SJCRH30 (cell line): ENCODE data around the gene SIPA1L3. TPM values are rescaled to one million over a fixed set of nuclear protein-coding genes. Genes with fewer than 3 reads are reported as not detected.

Source experiments
- DNase-seq, 2 experiments: peaks; one replicate each; pipeline ENCODE4 v3.0.0-alpha.2; 2015 to 2020
- H3K27ac ChIP-seq: fragments of 250-450 bp; sonication (Bioruptor Pico); 2 replicates; pipeline ENCODE4 v1.5.1; 2020; ENCODE audit warnings: mild to moderate bottlenecking, moderate library complexity
- H3K27me3 ChIP-seq: fragments of 250-450 bp; sonication (Bioruptor Pico); 2 replicates; pipeline ENCODE4 v1.5.1; 2020; ENCODE audit warnings: mild to moderate bottlenecking, moderate library complexity
- H3K36me3 ChIP-seq: fragments of 250-450 bp; sonication (Bioruptor Pico); 2 replicates; pipeline ENCODE4 v1.5.1; 2020; ENCODE audit warnings: mild to moderate bottlenecking, moderate library complexity
- H3K4me1 ChIP-seq: fragments of 250-450 bp; sonication (Bioruptor Pico); 2 replicates; pipeline ENCODE4 v1.5.1; 2020; ENCODE audit warnings: mild to moderate bottlenecking, moderate library complexity
- H3K4me3 ChIP-seq: fragments of 250-450 bp; sonication (Bioruptor Pico); 2 replicates; pipeline ENCODE4 v1.5.1; 2020; ENCODE audit warnings: mild to moderate bottlenecking, moderate library complexity
- H3K9me3 ChIP-seq: fragments of 250-450 bp; sonication (Bioruptor Pico); replicated peaks from 2 replicates; pipeline ENCODE4 v1.5.1; 2020; ENCODE audit warnings: mild to moderate bottlenecking, moderate library complexity
- total RNA-seq: library from RNA; depleted of rRNA; stranded (reverse); fragments of >200 nt; shearing (Covaris generic); gene quantifications from 2 replicates; pipeline ENCODE4 v1.2.3, GENCODE V29; 2014

SIPA1L3 gene
- total RNA-seq, 1 experiment from 2014 or later: 19.8 TPM

DNA sequence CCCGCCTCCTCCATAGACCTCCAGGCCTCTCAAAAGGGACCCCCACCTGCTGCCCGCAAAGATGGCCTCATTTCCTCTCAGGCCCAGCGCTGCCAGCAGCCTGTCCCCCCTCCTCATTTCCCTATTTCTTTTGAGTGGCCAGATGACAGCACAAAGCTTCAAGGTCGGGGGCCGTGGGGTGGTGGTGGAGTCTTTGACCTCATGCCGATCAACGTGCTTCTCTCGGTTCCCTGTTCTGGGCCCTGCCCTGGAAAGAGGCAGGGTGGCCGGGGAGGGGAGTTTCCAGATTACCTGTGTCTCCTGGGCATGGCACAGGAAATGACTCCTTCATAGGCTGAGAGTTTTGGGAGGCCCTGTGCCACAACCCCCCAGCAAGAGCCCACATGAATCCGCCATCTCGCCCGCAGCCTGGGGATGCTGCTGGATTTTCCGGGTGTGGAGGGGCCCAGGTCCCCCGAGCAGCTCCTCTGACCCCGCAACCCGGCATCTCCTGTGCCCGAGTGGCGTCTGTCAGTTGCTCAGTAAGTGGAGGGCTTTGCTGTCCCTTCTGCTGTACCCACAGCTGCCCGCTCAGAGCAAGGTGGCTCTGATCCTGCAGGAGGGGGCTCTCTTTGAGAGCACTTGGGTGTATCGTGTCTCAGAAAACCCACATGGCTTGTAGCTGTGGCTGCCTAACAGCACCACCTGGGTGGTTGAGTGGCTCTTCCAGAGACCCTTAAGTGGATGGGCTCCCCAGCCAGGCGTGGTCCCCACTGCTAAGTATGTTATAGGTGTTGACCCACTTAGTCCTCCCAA, 139.4 kb downstream of the SIPA1L3 start:
- Histone ChIP-seq H3K9me3 (peaks cover 5% of the 10 kb centered on the region; the same call in 1 of the 2 replicates), H3K27me3 (no peaks in the 10 kb centered on the region), H3K36me3 (no peaks in the 10 kb centered on the region), H3K4me3 (no peak overlapping the region), H3K27ac (no peak overlapping the region), H3K4me1 (peaks cover 21% of the 10 kb centered on the region)
- no peak for DNase-seq

DNA sequence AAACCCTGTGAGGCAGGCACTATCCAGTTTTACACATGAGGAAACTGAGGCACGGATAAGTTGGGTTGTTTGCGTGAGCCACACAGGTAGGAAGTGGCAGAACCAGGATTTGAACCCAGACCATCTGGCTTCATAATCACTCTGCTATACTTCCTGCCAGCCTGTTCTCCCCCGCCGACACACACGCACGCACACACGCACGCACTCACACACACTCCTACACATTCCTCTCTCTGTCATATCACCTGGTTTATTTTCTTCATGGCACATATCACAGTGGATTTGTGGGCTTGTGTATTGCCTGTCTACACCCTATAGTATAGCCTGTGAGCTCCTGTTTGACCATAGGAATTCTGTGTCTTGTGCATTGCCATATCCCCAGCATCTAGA, 140.0 kb downstream of the SIPA1L3 start:
- H3K4me3 ChIP-seq: no peak overlapping the region
- H3K36me3 ChIP-seq: no peaks in the 10 kb centered on the region
- H3K27ac ChIP-seq: peak overlapping the region; percentile 46
- H3K4me1 ChIP-seq: peaks cover 21% of the 10 kb centered on the region
- peaks cover 5% of the 10 kb centered on the region; the same call in 1 of the 2 replicates for H3K9me3 ChIP-seq
- DNase-seq: no peak
- H3K27me3 ChIP-seq: no peaks in the 10 kb centered on the region

DNA sequence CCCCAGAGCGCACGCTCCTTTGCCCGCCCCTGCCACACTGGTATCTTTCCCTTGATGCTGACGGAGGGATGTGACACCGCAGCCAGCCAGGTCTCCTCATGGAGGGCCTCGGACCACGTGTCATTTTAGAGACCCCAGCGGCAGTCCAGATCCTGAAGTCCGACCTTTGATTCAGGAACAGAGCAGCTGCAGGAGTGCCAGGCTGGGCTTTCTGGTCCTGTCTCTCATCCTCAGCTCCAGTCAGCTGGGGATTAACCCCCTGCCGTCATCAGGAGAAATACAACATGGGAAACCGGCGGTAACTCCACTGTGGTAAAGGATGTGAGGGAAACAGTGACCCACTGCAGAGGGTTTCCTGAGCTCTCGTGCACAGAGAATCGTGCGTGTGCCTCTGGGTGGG, 140.6 kb downstream of the SIPA1L3 start:
- peaks cover 2% of the 10 kb centered on the region; the same call in 1 of the 2 replicates for H3K9me3 ChIP-seq
- H3K27ac ChIP-seq: peak overlapping the region; percentile 46
- no peaks in the 10 kb centered on the region for H3K27me3 ChIP-seq
- H3K4me1 ChIP-seq: peaks cover 21% of the 10 kb centered on the region
- H3K4me3 ChIP-seq: no peak overlapping the region
- peak; percentile 81 to 86 for DNase-seq
- no peaks in the 10 kb centered on the region for H3K36me3 ChIP-seq

DNA sequence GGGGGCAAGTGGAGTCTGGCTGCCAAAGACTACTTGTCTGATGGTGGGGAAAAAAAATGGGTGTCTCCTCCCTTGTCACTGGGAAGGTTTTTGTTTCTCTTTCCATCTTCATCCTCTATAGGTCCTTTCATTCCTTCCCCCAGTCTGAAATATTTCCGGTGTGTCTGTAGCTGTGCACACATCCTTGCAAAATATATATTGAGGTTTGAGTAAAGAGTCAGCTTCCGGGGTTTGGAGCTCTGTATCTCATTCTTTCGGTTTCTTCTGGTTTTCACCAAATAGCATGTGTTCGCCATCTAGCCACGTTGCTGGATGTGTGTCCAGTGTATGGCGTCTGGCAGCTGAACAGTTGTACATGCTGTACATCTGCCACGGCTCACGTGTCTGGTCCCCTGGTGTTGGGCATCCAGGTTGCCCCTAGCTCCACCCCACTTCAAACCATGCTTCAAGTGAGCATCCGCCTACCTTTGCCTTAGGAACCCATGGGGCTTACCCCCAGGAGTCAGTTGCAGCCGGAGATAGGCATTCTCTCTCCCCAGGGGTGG, 142.2 kb downstream of the SIPA1L3 start:
- H3K27ac ChIP-seq: no peak overlapping the region
- no peaks in the 10 kb centered on the region for H3K27me3 ChIP-seq
- peaks cover 21% of the 10 kb centered on the region for H3K4me1 ChIP-seq
- no peak overlapping the region for H3K4me3 ChIP-seq
- DNase-seq: no peak
- no peaks in the 10 kb centered on the region for H3K9me3 ChIP-seq
- no peaks in the 10 kb centered on the region for H3K36me3 ChIP-seq

DNA sequence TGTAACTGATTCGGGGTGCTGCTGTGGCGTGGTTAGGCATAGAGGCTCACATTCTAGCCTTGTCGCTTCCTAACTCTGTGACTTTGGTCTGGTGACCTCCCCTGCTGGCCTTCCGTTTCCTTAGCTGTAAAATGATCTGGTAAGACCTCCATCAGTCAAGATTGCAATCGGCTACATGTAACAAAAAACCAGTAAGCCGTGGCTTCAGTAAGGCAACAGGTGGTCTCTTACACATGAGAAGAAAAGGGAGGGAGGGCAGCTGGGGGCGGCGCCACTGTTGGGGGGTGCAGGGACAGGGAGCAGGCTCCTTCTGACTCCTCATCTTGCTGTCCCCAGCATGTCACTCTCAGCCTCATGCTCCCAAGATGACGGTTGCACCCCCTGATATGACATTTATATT, 148.0 kb downstream of the SIPA1L3 start:
- peak overlapping the region; percentile 50 for H3K27ac ChIP-seq
- H3K27me3 ChIP-seq: no peaks in the 10 kb centered on the region
- H3K36me3 ChIP-seq: no peaks in the 10 kb centered on the region
- peak; percentile 87 to 91 for DNase-seq
- H3K9me3 ChIP-seq: no peaks in the 10 kb centered on the region
- H3K4me3 ChIP-seq: peak overlapping the region; percentile 14
- peaks cover 34% of the 10 kb centered on the region for H3K4me1 ChIP-seq

DNA sequence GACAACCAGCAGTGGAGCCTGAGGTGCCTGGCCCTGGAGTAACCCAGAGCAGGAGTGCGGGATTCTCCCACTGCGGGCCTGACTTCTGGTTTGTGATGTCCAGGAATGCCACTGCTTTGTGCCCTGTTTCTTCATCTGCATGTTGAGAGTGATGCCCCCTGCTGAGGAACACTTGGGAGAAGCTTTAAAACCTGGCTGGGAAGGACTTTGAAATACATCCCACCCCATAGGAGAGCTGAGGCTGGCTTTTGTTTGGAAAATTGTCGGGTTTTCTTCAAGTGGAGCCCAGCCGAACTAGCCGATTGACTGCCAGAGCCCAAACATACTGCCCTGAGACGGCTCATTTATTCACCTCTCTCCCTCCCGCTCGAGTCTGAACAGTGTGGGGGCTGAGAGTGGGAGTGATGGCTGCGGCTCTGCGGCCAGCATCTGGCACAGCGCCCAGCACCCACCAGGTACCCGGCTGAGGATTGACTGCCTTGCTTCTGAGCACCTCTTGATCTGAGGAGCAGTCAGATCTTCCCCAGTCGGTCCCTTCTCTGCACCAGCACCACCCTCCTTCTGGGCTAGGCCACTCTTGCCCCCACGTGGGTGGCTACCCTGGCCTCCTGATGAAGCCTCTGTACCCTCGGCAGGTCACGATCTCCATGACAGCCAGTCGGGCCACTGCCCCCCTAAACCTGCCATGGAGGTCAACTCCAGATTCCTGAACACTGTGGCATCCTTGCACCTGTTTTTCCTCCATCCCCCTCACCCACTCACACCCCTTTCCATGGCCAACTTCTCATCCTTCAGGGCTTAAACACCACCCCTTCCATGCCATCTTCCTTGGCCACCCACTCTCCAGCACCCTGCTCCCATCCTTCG, 148.9 kb downstream of the SIPA1L3 start:
- Histone ChIP-seq H3K9me3 (no peaks in the 10 kb centered on the region), H3K36me3 (no peaks in the 10 kb centered on the region), H3K4me1 (peaks cover 34% of the 10 kb centered on the region), H3K27me3 (no peaks in the 10 kb centered on the region), H3K27ac (peak overlapping the region; percentile 50), H3K4me3 (peak overlapping the region; percentile 14)
- DNase-seq: peak; percentile 40 to 62

DNA sequence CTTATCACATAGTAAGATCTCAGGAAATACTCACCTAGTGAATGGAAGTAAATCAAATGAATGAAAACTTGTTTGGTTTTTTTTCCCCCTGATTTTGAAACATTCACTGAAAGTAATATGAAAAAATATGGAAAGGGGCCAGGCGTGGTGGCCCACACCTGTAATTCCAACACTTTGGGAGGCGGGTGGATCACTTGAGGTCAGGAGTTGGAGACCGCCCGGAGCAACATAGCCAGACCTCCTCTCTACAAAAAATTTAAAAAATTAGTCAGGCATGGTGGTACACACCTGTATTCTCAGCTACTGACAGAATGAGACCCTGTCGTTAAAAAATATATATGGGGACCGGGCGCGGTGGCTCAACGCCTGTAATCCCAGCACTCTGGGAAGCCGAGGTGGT, 149.6 kb downstream of the SIPA1L3 start:
- Histone ChIP-seq H3K36me3 (no peaks in the 10 kb centered on the region), H3K4me1 (peaks cover 39% of the 10 kb centered on the region), H3K27ac (no peak overlapping the region), H3K4me3 (no peak overlapping the region), H3K9me3 (no peaks in the 10 kb centered on the region), H3K27me3 (no peaks in the 10 kb centered on the region)
- DNase-seq: no peak

DNA sequence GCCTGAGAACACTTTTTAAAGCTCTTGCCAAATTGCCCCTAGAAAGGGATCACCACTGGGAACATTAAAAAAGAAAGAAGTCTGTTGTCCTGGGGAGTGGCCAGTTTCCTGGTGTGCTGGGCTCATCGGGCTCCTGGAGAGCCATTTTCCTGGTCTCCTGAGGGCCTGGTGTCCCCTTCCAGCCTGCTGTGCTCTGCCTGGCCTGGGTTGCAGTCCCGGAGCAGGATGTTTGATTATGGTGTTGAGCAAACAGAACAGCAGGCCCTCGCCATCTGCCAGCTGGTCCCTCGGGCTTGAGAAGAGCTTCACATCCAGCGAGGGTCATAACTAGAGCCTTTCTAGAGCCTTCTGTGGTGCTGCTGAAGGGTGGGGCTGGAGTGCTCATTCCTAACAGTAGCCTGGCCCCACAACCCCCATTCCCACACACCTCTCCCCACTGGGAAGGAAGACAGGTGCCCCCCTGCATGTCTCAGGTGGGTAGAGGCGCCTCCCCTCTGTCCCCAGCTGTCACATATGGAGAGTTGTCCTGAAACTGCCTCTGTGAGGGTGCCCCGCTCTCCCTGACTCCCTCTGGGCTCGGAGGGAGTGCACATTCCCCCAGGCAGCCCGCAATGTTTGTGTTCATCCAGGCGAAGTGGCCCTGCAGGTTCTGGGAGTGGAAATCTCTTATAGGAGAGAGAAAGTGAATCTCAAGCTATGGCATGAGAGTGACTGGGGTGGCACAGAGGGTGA, 151.1 kb downstream of the SIPA1L3 start:
- Histone ChIP-seq H3K4me3 (no peak overlapping the region), H3K27ac (no peak overlapping the region), H3K27me3 (no peaks in the 10 kb centered on the region), H3K4me1 (peaks cover 47% of the 10 kb centered on the region), H3K9me3 (no peaks in the 10 kb centered on the region), H3K36me3 (no peaks in the 10 kb centered on the region)
- peak; percentile 61 to 71 for DNase-seq

DNA sequence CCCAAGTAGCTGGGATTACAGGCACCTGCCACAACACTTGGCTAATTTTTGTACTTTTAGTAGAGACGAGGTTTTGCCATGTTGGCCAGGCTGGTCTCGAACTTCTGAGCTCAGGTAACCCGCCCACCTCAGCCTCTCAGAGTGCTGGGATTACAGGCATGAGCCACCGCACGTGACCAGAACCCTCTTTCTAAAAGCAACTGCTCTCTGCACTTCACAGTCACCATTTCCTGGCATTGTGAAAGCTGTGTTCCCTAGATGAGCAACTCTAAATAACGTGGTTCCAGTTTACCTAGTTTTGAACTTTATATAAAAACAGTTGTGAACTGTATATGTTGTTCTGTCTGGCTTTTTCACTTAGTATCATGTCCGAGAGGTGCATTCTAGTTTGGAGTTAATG, 152.9 kb downstream of the SIPA1L3 start:
- Histone ChIP-seq H3K4me3 (no peak overlapping the region), H3K27me3 (no peaks in the 10 kb centered on the region), H3K4me1 (peaks cover 52% of the 10 kb centered on the region), H3K36me3 (no peaks in the 10 kb centered on the region), H3K9me3 (no peaks in the 10 kb centered on the region), H3K27ac (no peak overlapping the region)
- no peak for DNase-seq

DNA sequence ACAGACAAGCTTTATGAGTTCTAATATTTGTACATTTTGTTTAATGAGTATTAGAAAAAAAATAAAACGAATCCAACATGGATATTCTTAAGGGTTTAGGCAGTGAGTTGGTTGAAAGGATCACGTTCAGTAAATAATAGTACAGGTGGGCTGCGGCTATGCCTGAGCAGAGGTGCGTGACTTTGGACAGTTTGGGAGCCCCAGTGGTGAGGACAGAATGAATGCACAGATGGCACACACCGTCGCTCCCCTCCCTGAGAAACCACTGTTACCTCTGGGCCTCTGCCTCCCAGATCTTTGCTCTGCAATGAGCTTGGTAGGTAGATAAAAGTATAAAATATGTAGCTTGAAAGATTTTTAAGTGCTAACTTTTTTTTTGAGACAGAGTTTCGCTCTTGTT, 153.3 kb downstream of the SIPA1L3 start:
- Histone ChIP-seq H3K4me3 (no peak overlapping the region), H3K9me3 (no peaks in the 10 kb centered on the region), H3K27me3 (no peaks in the 10 kb centered on the region), H3K4me1 (peaks cover 48% of the 10 kb centered on the region), H3K27ac (no peak overlapping the region), H3K36me3 (no peaks in the 10 kb centered on the region)
- no peak for DNase-seq

DNA sequence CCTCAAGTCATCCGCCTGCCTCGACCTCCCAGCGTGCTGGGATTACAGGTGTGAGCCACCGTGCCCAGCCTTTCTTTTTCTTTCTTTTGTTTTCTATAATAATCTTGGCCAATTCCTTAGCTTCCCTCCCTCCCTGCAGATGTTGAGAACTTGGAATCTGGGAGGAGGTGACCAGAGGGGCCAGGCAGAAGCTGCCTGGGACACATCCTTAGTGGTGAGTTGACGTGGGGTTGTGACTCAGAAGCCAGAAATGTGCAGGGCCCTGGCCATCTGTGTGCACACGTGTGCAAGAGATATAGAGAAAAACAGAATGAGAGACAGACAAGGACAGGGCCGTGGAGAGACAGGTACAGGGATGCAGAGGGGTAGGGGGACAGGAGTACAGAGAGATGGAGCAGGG, 154.3 kb downstream of the SIPA1L3 start:
- H3K9me3 ChIP-seq: no peaks in the 10 kb centered on the region
- peak in 1 of 2 experiments; percentile 40 for DNase-seq
- peaks cover 38% of the 10 kb centered on the region for H3K4me1 ChIP-seq
- H3K36me3 ChIP-seq: no peaks in the 10 kb centered on the region
- H3K4me3 ChIP-seq: no peak overlapping the region
- no peaks in the 10 kb centered on the region for H3K27me3 ChIP-seq
- no peak overlapping the region for H3K27ac ChIP-seq

DNA sequence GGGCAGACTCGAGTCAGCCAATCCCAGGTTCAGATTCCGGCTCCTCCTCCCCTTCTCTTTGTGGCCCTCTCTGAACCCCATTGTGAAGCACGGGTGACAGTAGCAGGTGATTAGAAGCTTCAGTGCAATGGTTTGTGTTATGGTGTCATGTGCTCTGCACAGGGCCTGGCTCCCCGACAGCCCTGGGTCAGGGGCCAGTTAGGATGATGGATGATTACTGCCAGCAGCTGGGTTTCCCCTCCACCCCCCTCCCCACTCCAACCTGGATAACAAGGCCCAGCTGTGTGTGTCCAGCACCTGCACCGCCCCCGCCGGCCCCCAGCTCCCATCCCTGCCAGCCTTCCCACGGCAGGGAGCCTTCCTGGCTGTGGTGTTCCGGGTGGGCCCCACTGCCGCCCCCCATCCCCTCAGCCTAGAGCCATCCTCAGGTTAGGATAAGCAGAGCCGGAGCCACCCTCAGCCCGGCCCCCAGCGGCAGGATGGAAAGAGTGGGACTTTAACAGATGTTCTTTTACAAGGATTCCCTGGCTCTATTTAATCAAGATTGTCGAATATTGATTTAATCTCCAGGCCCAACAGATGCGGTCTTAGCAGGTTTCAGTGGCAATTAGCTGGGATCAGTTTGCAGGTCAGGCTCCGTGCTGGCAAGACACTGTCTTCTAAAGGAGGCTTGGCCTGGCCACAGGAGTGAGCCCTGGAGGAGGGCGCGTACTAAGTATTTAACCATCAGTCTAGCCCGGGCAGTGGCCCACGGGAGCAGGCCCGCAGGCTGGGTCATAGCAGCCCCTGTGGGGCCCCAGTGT, 156.2 kb downstream of the SIPA1L3 start:
- peak; percentile 96 to 99 for DNase-seq
- Histone ChIP-seq H3K36me3 (no peaks in the 10 kb centered on the region), H3K27me3 (no peaks in the 10 kb centered on the region), H3K4me1 (peaks cover 29% of the 10 kb centered on the region), H3K9me3 (no peaks in the 10 kb centered on the region), H3K27ac (peak overlapping the region; percentile 76), H3K4me3 (peak overlapping the region; percentile 1; the same call in 1 of the 2 replicates)

DNA sequence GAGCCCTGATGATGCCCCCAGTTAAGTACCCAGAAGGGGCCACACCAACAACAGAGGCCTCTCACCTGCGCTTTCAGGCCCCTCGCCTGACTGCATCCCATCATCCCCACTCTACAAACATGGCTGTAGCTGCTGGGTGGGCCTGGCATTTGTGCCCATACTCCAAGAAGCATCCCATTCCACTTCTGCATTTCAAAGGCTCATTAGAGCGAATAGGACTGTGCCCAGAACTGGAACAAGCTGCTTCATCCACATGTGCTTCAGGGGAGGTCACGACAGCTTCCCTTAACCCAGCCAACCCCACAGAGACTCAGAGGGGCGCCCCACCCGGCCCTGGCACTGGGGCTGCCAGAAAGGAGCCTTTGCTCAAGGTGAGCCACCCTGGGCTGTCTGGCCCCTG, 156.9 kb downstream of the SIPA1L3 start:
- Histone ChIP-seq H3K4me3 (peak overlapping the region; percentile 1; the same call in 1 of the 2 replicates), H3K27ac (peak overlapping the region; percentile 76), H3K36me3 (no peaks in the 10 kb centered on the region), H3K27me3 (no peaks in the 10 kb centered on the region), H3K9me3 (no peaks in the 10 kb centered on the region), H3K4me1 (peaks cover 25% of the 10 kb centered on the region)
- DNase-seq: no peak
